Measurements from ENCODE around the gene NAA10. TPM values are rescaled to one million over a fixed set of nuclear protein-coding genes. Genes with fewer than 3 reads are reported as not detected.

Gene NAA10
- polyA plus RNA-seq, 1 donor from 2014 or later, result 117 TPM

GRCh38 chrX:153913211-153913610 lies 21.6 kb downstream of the NAA10 start:
- TF ChIP-seq CTCF (IDR thresholded peaks at IDR 0.05; ENCODE audit: poor library complexity, severe bottlenecking) (no peak), RAD21 (conservative IDR thresholded peaks at IDR 0.05) (no peak), TAF1 (IDR thresholded peaks at IDR 0.05; ENCODE audit: low read depth) (no peak), EZH2 (IDR thresholded peaks at IDR 0.05; ENCODE audit: borderline replicate concordance, insufficient read depth, low read length, poor library complexity, severe bottlenecking) (no peak), MXI1 (conservative IDR thresholded peaks at IDR 0.05; ENCODE audit: poor library complexity, severe bottlenecking) (no peak), POLR2AphosphoS5 (IDR thresholded peaks at IDR 0.05) (no peak), SMC3 (conservative IDR thresholded peaks at IDR 0.05; ENCODE audit: poor library complexity) (no peak), EP300 (conservative IDR thresholded peaks at IDR 0.05; ENCODE audit: poor library complexity, severe bottlenecking) (no peak)
- TF ChIP-seq, protein P1, sequence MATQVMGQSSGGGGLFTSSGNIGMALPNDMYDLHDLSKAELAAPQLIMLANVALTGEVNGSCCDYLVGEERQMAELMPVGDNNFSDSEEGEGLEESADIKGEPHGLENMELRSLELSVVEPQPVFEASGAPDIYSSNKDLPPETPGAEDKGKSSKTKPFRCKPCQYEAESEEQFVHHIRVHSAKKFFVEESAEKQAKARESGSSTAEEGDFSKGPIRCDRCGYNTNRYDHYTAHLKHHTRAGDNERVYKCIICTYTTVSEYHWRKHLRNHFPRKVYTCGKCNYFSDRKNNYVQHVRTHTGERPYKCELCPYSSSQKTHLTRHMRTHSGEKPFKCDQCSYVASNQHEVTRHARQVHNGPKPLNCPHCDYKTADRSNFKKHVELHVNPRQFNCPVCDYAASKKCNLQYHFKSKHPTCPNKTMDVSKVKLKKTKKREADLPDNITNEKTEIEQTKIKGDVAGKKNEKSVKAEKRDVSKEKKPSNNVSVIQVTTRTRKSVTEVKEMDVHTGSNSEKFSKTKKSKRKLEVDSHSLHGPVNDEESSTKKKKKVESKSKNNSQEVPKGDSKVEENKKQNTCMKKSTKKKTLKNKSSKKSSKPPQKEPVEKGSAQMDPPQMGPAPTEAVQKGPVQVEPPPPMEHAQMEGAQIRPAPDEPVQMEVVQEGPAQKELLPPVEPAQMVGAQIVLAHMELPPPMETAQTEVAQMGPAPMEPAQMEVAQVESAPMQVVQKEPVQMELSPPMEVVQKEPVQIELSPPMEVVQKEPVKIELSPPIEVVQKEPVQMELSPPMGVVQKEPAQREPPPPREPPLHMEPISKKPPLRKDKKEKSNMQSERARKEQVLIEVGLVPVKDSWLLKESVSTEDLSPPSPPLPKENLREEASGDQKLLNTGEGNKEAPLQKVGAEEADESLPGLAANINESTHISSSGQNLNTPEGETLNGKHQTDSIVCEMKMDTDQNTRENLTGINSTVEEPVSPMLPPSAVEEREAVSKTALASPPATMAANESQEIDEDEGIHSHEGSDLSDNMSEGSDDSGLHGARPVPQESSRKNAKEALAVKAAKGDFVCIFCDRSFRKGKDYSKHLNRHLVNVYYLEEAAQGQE (IDR thresholded peaks at IDR 0.05; ENCODE audit: borderline replicate concordance), result no peak
- no peak overlapping the region for H3K27ac ChIP-seq (ENCODE audit: low read length)
- no peaks in the 10 kb centered on the region for H3K36me3 ChIP-seq (ENCODE audit: insufficient read depth, low read length)
- no peaks in the 10 kb centered on the region for H4K20me1 ChIP-seq (ENCODE audit: insufficient read depth)
- no peak overlapping the region for H3K9ac ChIP-seq (ENCODE audit: low read length)
- H3F3A ChIP-seq (ENCODE audit: insufficient read depth, low read length, poor library complexity, severe bottlenecking), result no peaks in the 10 kb centered on the region
- no peaks in the 10 kb centered on the region for H3K79me2 ChIP-seq (replicated peaks; ENCODE audit: insufficient read depth, low read length)
- no peaks in the 10 kb centered on the region for H3K9me3 ChIP-seq (ENCODE audit: low read length)
- no peak overlapping the region for H3K4me3 ChIP-seq (ENCODE audit: low read length)
- H3K4me2 ChIP-seq (ENCODE audit: low read length), result no peak overlapping the region
- no peaks in the 10 kb centered on the region for H3K9me2 ChIP-seq (ENCODE audit: insufficient read depth, low read length)
- H3K27me3 ChIP-seq (ENCODE audit: insufficient read depth, low read depth, low read length), result no peaks in the 10 kb centered on the region
- H2AFZ ChIP-seq (ENCODE audit: low read depth, low read length), result no peak overlapping the region

DNA sequence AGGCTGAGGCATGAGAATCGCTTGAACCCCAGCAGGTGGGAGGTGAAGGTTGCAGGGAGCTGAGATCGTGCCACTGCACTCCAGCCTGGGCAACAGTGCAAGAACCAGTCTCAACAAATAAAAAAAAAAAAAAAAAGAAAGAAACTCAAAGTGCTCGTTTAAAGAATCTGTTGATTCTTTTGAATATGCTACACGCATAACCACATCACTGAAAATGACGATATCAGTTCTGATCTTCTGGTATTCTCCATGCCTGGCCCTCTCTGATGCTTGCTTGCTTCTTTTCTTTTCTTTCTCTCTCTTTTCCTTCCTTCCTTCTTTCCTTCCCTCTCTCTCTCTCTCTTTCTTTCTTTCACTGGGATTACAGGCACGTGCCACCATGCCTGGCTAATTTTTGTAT lies 23.0 kb downstream of the NAA10 start:
- Histone ChIP-seq H3K27me3 (ENCODE audit: insufficient read depth, low read depth, low read length) (no peaks in the 10 kb centered on the region), H3F3A (ENCODE audit: insufficient read depth, low read length, poor library complexity, severe bottlenecking) (no peaks in the 10 kb centered on the region), H3K79me2 (replicated peaks; ENCODE audit: insufficient read depth, low read length) (no peaks in the 10 kb centered on the region), H3K9me3 (ENCODE audit: low read length) (no peaks in the 10 kb centered on the region), H3K4me3 (ENCODE audit: low read length) (no peak overlapping the region), H3K36me3 (ENCODE audit: insufficient read depth, low read length) (no peaks in the 10 kb centered on the region), H4K20me1 (ENCODE audit: insufficient read depth) (no peaks in the 10 kb centered on the region), H3K4me2 (ENCODE audit: low read length) (no peak overlapping the region), H3K27ac (ENCODE audit: low read length) (no peak overlapping the region), H3K9me2 (ENCODE audit: insufficient read depth, low read length) (no peaks in the 10 kb centered on the region), H3K9ac (ENCODE audit: low read length) (no peak overlapping the region), H2AFZ (ENCODE audit: low read depth, low read length) (no peak overlapping the region)
- TF ChIP-seq SMC3 (conservative IDR thresholded peaks at IDR 0.05; ENCODE audit: poor library complexity) (no peak), EP300 (conservative IDR thresholded peaks at IDR 0.05; ENCODE audit: poor library complexity, severe bottlenecking) (no peak), RAD21 (conservative IDR thresholded peaks at IDR 0.05) (no peak), POLR2AphosphoS5 (IDR thresholded peaks at IDR 0.05) (no peak), MXI1 (conservative IDR thresholded peaks at IDR 0.05; ENCODE audit: poor library complexity, severe bottlenecking) (no peak)
- TF ChIP-seq, protein P1 (IDR thresholded peaks at IDR 0.05; ENCODE audit: borderline replicate concordance), result no peak
